ENCODE measurements around the gene CTCF.

GRCh38 chr16:67648764-67649407 is 86.6 kb downstream of the CTCF start:
- TF ChIP-seq CTCF (IDR thresholded peaks at IDR 0.05) (no peak), TCF7L2 (IDR thresholded peaks at IDR 0.05; ENCODE audit: low read depth, low read length) (no peak), SIN3A (IDR thresholded peaks at IDR 0.05; ENCODE audit: borderline replicate concordance, insufficient read depth, low read depth, low read length) (no peak), POLR2AphosphoS5 (IDR thresholded peaks at IDR 0.05; ENCODE audit: low read depth, low read length) (no peak)
- TF ChIP-seq, protein P1, sequence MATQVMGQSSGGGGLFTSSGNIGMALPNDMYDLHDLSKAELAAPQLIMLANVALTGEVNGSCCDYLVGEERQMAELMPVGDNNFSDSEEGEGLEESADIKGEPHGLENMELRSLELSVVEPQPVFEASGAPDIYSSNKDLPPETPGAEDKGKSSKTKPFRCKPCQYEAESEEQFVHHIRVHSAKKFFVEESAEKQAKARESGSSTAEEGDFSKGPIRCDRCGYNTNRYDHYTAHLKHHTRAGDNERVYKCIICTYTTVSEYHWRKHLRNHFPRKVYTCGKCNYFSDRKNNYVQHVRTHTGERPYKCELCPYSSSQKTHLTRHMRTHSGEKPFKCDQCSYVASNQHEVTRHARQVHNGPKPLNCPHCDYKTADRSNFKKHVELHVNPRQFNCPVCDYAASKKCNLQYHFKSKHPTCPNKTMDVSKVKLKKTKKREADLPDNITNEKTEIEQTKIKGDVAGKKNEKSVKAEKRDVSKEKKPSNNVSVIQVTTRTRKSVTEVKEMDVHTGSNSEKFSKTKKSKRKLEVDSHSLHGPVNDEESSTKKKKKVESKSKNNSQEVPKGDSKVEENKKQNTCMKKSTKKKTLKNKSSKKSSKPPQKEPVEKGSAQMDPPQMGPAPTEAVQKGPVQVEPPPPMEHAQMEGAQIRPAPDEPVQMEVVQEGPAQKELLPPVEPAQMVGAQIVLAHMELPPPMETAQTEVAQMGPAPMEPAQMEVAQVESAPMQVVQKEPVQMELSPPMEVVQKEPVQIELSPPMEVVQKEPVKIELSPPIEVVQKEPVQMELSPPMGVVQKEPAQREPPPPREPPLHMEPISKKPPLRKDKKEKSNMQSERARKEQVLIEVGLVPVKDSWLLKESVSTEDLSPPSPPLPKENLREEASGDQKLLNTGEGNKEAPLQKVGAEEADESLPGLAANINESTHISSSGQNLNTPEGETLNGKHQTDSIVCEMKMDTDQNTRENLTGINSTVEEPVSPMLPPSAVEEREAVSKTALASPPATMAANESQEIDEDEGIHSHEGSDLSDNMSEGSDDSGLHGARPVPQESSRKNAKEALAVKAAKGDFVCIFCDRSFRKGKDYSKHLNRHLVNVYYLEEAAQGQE (IDR thresholded peaks at IDR 0.05; ENCODE audit: insufficient read depth in 1 of 2, low read depth in 2 of 2, low read length in 1 of 2) = no peak

All from Panc1 (cell line).